ENCODE data around the gene HAUS6. TPM values are rescaled to one million over a fixed set of nuclear protein-coding genes. Genes with fewer than 3 reads are reported as not detected.

HAUS6 gene
- total and polyA plus RNA-seq, 2 of the 13 experiments (the other 11 are each of a cell fraction or from before 2014, with no cell fraction given), result 9.8 to 31.1 TPM

DNA sequence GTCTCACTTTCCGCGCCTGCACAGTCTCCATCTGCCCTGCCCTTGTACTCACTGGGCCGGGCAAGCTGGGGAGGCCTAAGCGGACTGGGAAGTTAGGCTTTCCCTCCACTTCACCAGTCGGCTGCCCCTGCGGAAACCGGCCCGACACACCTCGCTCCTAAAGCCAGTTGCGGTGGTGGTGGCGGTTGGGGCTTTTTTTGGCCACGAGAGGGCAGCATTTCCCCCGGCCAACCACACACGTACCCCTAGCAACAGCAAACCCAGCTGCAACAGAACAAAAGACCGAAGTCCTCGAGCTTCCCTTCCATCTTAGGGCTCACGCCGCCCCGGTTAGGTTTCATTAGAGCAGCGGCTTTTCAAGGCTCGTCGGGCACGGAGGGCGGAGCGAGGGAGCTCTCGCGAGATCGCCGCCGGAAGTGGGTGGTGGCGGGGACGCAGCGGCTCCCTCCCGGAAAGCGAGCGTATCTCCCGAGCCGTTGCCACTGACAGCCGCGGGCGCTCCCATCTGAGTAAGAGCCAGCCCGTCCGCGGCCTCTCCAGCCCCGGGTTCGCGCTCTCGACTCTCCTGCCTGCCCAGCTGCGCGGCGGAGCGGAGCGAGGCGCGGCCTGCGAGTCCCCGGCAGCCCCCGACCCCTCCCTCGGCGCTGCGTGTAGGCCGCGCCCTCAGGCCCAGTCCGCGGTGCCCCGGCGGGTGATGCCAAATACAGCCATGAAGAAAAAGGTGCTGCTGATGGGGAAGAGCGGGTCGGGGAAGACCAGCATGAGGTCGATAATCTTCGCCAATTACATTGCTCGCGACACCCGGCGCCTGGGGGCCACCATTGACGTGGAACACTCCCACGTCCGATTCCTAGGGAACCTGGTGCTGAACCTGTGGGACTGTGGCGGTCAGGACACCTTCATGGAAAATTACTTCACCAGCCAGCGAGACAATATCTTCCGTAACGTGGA lies 53.5 kb downstream of the HAUS6 start, which contains the start of gene RRAGA (continued):
- TF ChIP-seq SIX1 (CRISPR knock-in tag; IDR thresholded peaks at IDR 0.05; ENCODE audit: borderline replicate concordance) (peak; percentile 89), KDM6A (CRISPR knock-in tag; IDR thresholded peaks at IDR 0.05; ENCODE audit: low read depth) (peak; percentile 24; the same call in 1 of the 2 replicates), ZNF839 (CRISPR knock-in tag; IDR thresholded peaks at IDR 0.05; ENCODE audit: borderline replicate concordance) (peak; percentile 57; the same call in 1 of the 2 replicates), ZFP82 (CRISPR knock-in tag; IDR thresholded peaks at IDR 0.05; ENCODE audit: borderline replicate concordance) (peak; percentile 93), HMGA1 (CRISPR knock-in tag; conservative IDR thresholded peaks at IDR 0.05) (no peak), TARDBP (CRISPR knock-in tag; IDR thresholded peaks at IDR 0.05) (peak; percentile 89), ZNF3 (CRISPR knock-in tag; IDR thresholded peaks at IDR 0.05) (no peak), CEBPG (CRISPR knock-in tag; IDR thresholded peaks at IDR 0.05) (peak; percentile 44; the same call in 1 of the 2 replicates), KLF16 (CRISPR knock-in tag; IDR thresholded peaks at IDR 0.05) (peak in 1 of 2 experiments; percentile 61; a peak in 2 of 4 replicates), SMAD1 (CRISPR knock-in tag; IDR thresholded peaks at IDR 0.05; ENCODE audit: borderline replicate concordance, low read depth) (no peak; the same call in 1 of the 2 replicates), YY1 (IDR thresholded peaks at IDR 0.05; ENCODE audit: insufficient read depth, insufficient replicate concordance, low read depth, low read length) (peak; percentile 92), ZNF354B (CRISPR knock-in tag; IDR thresholded peaks at IDR 0.05) (0 out of 2 replicates have a peak, but pooled peaks have one; percentile 42), ARNT2 (CRISPR knock-in tag; IDR thresholded peaks at IDR 0.05; ENCODE audit: low read depth) (peak; percentile 97), SP4 (CRISPR knock-in tag; IDR thresholded peaks at IDR 0.05) (peak; percentile 88), RNF2 (conservative IDR thresholded peaks at IDR 0.05; ENCODE audit: low read depth) (peak; percentile 12; the same call in 1 of the 2 replicates), ZNF260 (CRISPR knock-in tag; IDR thresholded peaks at IDR 0.05; ENCODE audit: borderline replicate concordance, low read depth) (no peak), SALL2 (CRISPR knock-in tag; IDR thresholded peaks at IDR 0.05) (peak; percentile 95), MYC (CRISPR knock-in tag; IDR thresholded peaks at IDR 0.05; ENCODE audit: borderline replicate concordance) (peak; percentile 66; the same call in 1 of the 2 replicates)
- TF ChIP-seq, protein P1, sequence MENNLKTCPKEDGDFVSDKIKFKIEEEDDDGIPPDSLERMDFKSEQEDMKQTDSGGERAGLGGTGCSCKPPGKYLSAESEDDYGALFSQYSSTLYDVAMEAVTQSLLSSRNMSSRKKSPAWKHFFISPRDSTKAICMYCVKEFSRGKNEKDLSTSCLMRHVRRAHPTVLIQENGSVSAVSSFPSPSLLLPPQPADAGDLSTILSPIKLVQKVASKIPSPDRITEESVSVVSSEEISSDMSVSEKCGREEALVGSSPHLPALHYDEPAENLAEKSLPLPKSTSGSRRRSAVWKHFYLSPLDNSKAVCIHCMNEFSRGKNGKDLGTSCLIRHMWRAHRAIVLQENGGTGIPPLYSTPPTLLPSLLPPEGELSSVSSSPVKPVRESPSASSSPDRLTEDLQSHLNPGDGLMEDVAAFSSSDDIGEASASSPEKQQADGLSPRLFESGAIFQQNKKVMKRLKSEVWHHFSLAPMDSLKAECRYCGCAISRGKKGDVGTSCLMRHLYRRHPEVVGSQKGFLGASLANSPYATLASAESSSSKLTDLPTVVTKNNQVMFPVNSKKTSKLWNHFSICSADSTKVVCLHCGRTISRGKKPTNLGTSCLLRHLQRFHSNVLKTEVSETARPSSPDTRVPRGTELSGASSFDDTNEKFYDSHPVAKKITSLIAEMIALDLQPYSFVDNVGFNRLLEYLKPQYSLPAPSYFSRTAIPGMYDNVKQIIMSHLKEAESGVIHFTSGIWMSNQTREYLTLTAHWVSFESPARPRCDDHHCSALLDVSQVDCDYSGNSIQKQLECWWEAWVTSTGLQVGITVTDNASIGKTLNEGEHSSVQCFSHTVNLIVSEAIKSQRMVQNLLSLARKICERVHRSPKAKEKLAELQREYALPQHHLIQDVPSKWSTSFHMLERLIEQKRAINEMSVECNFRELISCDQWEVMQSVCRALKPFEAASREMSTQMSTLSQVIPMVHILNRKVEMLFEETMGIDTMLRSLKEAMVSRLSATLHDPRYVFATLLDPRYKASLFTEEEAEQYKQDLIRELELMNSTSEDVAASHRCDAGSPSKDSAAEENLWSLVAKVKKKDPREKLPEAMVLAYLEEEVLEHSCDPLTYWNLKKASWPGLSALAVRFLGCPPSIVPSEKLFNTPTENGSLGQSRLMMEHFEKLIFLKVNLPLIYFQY (CRISPR knock-in tag; IDR thresholded peaks at IDR 0.05; ENCODE audit: borderline replicate concordance), result peak; percentile 88; the same call in 1 of the 2 replicates
- TF ChIP-seq, protein P2, sequence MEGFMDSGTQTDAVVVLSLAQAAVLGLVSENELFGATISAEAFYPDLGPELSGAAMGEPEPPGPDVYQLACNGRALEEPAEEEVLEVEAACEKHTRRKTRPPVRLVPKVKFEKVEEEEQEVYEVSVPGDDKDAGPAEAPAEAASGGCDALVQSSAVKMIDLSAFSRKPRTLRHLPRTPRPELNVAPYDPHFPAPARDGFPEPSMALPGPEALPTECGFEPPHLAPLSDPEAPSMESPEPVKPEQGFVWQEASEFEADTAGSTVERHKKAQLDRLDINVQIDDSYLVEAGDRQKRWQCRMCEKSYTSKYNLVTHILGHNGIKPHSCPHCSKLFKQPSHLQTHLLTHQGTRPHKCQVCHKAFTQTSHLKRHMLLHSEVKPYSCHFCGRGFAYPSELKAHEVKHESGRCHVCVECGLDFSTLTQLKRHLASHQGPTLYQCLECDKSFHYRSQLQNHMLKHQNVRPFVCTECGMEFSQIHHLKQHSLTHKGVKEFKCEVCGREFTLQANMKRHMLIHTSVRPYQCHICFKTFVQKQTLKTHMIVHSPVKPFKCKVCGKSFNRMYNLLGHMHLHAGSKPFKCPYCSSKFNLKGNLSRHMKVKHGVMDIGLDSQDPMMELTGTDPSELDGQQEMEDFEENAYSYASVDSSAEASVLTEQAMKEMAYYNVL (CRISPR knock-in tag; IDR thresholded peaks at IDR 0.05; ENCODE audit: borderline replicate concordance), result peak; percentile 81
- TF ChIP-seq, protein P3, sequence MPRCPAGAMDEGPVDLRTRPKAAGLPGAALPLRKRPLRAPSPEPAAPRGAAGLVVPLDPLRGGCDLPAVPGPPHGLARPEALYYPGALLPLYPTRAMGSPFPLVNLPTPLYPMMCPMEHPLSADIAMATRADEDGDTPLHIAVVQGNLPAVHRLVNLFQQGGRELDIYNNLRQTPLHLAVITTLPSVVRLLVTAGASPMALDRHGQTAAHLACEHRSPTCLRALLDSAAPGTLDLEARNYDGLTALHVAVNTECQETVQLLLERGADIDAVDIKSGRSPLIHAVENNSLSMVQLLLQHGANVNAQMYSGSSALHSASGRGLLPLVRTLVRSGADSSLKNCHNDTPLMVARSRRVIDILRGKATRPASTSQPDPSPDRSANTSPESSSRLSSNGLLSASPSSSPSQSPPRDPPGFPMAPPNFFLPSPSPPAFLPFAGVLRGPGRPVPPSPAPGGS (CRISPR knock-in tag; IDR thresholded peaks at IDR 0.05), result peak; percentile 90; the same call in 1 of the 2 replicates

Measured in HepG2 (cell line).